Endothelial cell (in vitro differentiated cells): Measurements from ENCODE around the gene APBB2. TPM values are rescaled to one million over a fixed set of nuclear protein-coding genes. Genes with fewer than 3 reads are reported as not detected.

Experiments used
- DNase-seq: peaks from one replicate; pipeline ENCODE4 v3.0.0; 2021; ENCODE audit warnings: low spot score
- H3K27ac Mint-ChIP-seq: one replicate; pipeline ENCODE4 v1.8.0; 2021; ENCODE audit warnings: mixed read lengths, inconsistent platforms; ENCODE audit not compliant: unreplicated experiment
- H3K27me3 Mint-ChIP-seq: one replicate; pipeline ENCODE4 v1.8.0; 2021; ENCODE audit warnings: mild to moderate bottlenecking, moderate library complexity, mixed read lengths, inconsistent platforms; ENCODE audit not compliant: unreplicated experiment
- H3K36me3 Mint-ChIP-seq: one replicate; pipeline ENCODE4 v1.8.0; 2021; ENCODE audit warnings: mild to moderate bottlenecking, low read depth, mixed read lengths, inconsistent platforms; ENCODE audit not compliant: unreplicated experiment
- H3K4me1 Mint-ChIP-seq: one replicate; pipeline ENCODE4 v1.8.0; 2021; ENCODE audit warnings: mild to moderate bottlenecking, mixed read lengths, inconsistent platforms; ENCODE audit not compliant: unreplicated experiment
- H3K4me3 Mint-ChIP-seq: one replicate; pipeline ENCODE4 v1.8.0; 2021; ENCODE audit warnings: mild to moderate bottlenecking, mixed read lengths, inconsistent platforms; ENCODE audit not compliant: unreplicated experiment
- H3K9me3 Mint-ChIP-seq: one replicate; pipeline ENCODE4 v1.8.0; 2021; ENCODE audit warnings: mixed read lengths, inconsistent platforms; ENCODE audit not compliant: unreplicated experiment
- total RNA-seq: library from RNA; stranded (reverse); fragmentation: NEBNext Ultra II Directional; extraction: Animal tissue kit (Norgen Biotek cat#: 25700); gene quantifications from one replicate; pipeline ENCODE4 v1.2.1, GENCODE V29; 2021; ENCODE audit not compliant: unreplicated experiment
- TF ChIP-seq, protein P1 (sequence below): fragments of 200-600 bp; sonication (generic); IDR thresholded peaks from one replicate; pipeline ENCODE4 v1.5.0; 2021; ENCODE audit warnings: antibody characterized with exemption; ENCODE audit not compliant: unreplicated experiment

Gene APBB2
- total RNA-seq, 1 donor from 2014 or later: 103 TPM

DNA sequence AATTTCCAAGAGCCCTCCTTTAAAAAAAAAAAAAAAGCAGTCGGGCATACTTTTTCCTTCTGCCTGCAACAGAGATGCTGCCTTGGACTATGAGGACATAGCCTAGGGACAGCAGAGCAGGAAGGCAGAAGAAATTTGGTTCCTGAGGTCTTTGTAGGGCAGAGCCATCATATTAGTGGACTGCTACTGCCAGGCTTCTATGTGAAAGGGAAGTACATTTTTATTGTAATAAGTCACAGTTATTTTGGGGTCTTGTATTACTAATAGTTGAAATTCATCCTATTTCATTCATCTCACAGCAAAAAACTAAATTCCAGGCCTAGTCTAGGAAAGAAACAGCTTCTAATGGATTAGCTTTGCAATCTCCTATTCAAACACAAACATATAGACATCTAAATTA, 253.4 kb downstream of the APBB2 start:
- Mint-ChIP-seq H3K27me3 (peaks cover 2% of the 10 kb centered on the region), H3K27ac (no peak overlapping the region), H3K4me3 (no peak overlapping the region), H3K9me3 (no peaks in the 10 kb centered on the region), H3K4me1 (peaks cover 12% of the 10 kb centered on the region), H3K36me3 (peaks cover 10% of the 10 kb centered on the region)
- TF ChIP-seq, protein P1, sequence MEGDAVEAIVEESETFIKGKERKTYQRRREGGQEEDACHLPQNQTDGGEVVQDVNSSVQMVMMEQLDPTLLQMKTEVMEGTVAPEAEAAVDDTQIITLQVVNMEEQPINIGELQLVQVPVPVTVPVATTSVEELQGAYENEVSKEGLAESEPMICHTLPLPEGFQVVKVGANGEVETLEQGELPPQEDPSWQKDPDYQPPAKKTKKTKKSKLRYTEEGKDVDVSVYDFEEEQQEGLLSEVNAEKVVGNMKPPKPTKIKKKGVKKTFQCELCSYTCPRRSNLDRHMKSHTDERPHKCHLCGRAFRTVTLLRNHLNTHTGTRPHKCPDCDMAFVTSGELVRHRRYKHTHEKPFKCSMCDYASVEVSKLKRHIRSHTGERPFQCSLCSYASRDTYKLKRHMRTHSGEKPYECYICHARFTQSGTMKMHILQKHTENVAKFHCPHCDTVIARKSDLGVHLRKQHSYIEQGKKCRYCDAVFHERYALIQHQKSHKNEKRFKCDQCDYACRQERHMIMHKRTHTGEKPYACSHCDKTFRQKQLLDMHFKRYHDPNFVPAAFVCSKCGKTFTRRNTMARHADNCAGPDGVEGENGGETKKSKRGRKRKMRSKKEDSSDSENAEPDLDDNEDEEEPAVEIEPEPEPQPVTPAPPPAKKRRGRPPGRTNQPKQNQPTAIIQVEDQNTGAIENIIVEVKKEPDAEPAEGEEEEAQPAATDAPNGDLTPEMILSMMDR: no peak
- no peak for DNase-seq

DNA sequence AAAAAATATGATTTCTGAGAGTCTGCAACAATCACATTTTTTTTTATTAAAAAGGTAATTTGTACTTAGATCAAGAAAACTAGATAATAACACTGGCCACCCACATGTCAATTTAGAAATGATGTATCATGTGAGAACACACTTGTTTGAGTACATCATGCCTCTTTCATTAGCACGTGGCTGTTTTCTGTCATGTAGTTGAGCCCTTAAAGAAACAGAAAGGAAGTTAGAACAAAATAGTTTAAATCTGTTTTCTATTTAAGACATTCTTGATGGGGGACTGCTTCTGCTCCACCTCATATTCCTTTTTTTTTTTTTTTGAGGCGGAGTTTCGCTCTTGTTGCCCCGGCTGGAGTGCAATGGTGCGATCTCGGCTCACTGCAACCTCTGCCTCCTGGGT, 257.1 kb downstream of the APBB2 start:
- DNase-seq: no peak
- Mint-ChIP-seq H3K4me3 (no peak overlapping the region), H3K27me3 (peaks cover 2% of the 10 kb centered on the region), H3K36me3 (peaks cover 10% of the 10 kb centered on the region), H3K27ac (no peak overlapping the region), H3K9me3 (no peaks in the 10 kb centered on the region), H3K4me1 (peaks cover 22% of the 10 kb centered on the region)
- TF ChIP-seq, protein P1: no peak

DNA sequence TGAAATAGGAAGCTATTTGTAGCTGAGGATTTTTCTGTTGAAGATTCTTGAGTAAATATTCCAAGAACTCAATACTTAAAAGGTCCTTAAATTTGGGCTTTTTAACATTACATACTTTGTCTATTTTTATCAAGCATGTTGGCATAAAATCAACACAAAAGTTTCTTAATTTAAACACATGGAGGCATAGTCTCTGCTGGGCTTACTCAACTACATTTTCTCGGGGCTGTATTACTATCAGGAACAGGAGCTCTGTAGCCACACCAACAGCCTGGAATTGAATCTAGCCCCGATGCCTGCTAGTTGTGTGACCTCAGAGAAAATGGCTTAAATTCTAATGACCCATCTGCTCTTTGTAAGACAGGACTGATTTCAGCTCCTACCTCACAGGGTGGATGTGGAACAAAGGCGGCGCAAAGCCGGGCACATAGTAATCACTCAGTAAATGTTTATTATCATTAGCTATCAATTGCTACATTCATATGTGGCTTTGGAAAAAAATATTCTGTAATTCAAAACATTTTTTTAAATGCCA, 257.6 kb downstream of the APBB2 start:
- TF ChIP-seq, protein P1: no peak
- Mint-ChIP-seq H3K9me3 (no peaks in the 10 kb centered on the region), H3K27me3 (peaks cover 2% of the 10 kb centered on the region), H3K4me3 (no peak overlapping the region), H3K36me3 (peaks cover 10% of the 10 kb centered on the region), H3K27ac (no peak overlapping the region), H3K4me1 (peaks cover 21% of the 10 kb centered on the region)
- no peak for DNase-seq

DNA sequence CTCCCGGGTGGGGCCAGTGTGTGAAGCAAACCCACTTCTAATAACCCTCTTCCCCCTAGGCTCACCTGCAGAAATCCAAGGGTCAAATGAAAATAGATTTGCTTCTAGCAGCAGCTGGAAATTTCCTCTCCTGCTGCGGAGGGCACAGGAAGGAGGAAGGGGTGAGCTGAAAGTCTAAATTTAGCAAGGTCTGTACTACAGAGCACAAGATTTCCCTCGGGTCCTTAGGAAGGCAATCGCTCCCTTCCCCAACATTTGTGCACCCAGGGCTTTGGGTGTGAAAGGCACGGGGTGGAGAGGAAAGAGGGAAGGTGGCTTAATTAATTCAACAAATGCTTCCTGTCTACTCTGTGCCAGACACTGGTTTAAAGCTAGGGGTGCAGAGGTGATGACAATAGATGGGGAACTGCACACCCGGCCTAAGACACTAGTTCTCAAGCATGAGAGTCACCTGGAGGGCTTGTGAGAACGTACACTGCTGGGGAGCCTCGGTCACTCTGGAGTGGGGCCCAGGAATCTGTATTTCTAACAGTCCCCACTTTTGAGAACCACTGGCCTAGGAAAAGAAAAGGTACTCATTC, 260.2 kb downstream of the APBB2 start:
- DNase-seq: no peak
- peaks cover 2% of the 10 kb centered on the region for H3K27me3 Mint-ChIP-seq
- peaks cover 3% of the 10 kb centered on the region for H3K36me3 Mint-ChIP-seq
- TF ChIP-seq, protein P1: no peak
- H3K9me3 Mint-ChIP-seq: no peaks in the 10 kb centered on the region
- H3K27ac Mint-ChIP-seq: peak overlapping the region; percentile 30
- H3K4me3 Mint-ChIP-seq: no peak overlapping the region
- peaks cover 27% of the 10 kb centered on the region for H3K4me1 Mint-ChIP-seq

DNA sequence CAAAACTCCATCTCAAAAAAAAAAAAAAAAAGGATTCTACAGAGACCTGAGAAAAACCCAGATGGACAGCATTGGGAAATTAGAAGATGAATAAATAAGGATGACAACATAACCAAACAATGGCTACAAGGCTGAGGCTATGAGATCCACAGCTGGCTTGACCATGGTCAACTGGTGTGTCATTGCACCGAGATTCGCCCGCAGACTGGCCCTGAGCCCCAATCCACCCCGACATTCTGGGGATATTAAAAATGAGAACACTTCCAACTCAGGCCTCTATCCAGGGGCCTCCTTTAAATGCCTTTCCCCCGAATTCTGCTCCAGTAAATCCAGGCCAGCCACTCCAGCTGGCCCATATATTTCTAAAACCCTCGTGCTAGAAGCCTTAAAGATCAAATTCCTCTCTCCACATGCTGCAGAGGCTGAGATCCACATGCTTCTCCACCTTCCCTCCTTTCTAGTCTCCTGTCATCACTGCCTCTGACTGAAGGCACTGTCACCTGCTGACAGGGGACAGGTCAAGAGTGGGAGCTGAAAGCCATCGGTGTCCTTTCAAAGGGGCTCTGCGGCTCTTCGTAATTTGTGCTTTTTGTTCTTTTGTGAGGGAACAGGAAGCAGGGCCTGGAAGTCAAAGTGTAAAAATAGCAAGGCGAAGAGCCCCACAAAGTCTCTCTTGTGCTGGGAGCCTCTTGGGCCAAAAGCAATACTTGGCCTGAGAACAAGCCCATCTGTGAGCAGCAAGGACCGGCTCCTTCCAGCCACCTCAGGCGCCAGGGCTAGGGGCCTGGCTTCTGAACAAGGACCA, 260.9 kb downstream of the APBB2 start:
- H3K4me3 Mint-ChIP-seq: no peak overlapping the region
- DNase-seq: no peak
- peaks cover 2% of the 10 kb centered on the region for H3K27me3 Mint-ChIP-seq
- no peaks in the 10 kb centered on the region for H3K9me3 Mint-ChIP-seq
- TF ChIP-seq, protein P1: no peak
- H3K36me3 Mint-ChIP-seq: peaks cover 3% of the 10 kb centered on the region
- peak overlapping the region; percentile 45 for H3K27ac Mint-ChIP-seq
- H3K4me1 Mint-ChIP-seq: peaks cover 27% of the 10 kb centered on the region
